OCI-LY7 (cell line): ENCODE data around the gene WNT6. TPM values are rescaled to one million over a fixed set of nuclear protein-coding genes. Genes with fewer than 3 reads are reported as not detected.

Experiments
- BruUV-seq: library from RNA; stranded (reverse); fragments of 400-500 nt; replicated peaks from 2 replicates; lab custom pipeline; 2021; lab: Mats Ljungman, UMichigan
- CTCF ChIA-PET: fragments of 300-600 bp; sonication (Branson Sonifier 250); formaldehyde crosslinking; loops from one replicate; lab custom pipeline; 2022; ENCODE audit warnings: antibody characterized with exemption; ENCODE audit not compliant: unreplicated experiment; lab: Charles Lee
- POLR2A ChIA-PET: fragments of 300-600 bp; sonication (Branson Sonifier 250); formaldehyde crosslinking; loops from one replicate; lab custom pipeline; 2022; ENCODE audit warnings: antibody characterized with exemption; lab: Charles Lee
- DNase-seq: peaks from one replicate; pipeline ENCODE4 v3.0.0-alpha.2; 2015; ENCODE audit warnings: low spot score
- H2AFZ ChIP-seq: fragments of 200-600 bp; sonication (generic), shearing (Covaris generic); 2 replicates; pipeline ENCODE4 v1.6.1; 2014; ENCODE audit warnings: mild to moderate bottlenecking, antibody characterized with exemption, low read length, moderate library complexity
- H3K27ac ChIP-seq: fragments of 200-600 bp; sonication (generic); 2 replicates; pipeline ENCODE4 v1.5.1; 2014; ENCODE audit warnings: mixed run types, low read depth, mild to moderate bottlenecking, moderate library complexity, low read length, inconsistent platforms; ENCODE audit not compliant: poor library complexity, severe bottlenecking
- H3K36me3 ChIP-seq: fragments of 200-600 bp; sonication (generic); 2 replicates; pipeline ENCODE4 v1.6.1; 2014; ENCODE audit warnings: mild to moderate bottlenecking, antibody characterized with exemption, low read length, moderate library complexity, mixed read lengths; ENCODE audit not compliant: insufficient read depth
- H3K4me1 ChIP-seq: fragments of 200-600 bp; sonication (generic); 2 replicates; pipeline ENCODE4 v1.5.1; 2014; ENCODE audit warnings: mild to moderate bottlenecking, low read length; ENCODE audit not compliant: insufficient read depth, poor library complexity, severe bottlenecking
- H3K4me2 ChIP-seq: fragments of 200-600 bp; sonication (generic); 2 replicates; pipeline ENCODE4 v1.6.1; 2014; ENCODE audit warnings: mild to moderate bottlenecking, low read length
- H3K4me3 ChIP-seq: fragments of 200-600 bp; sonication (generic); 2 replicates; pipeline ENCODE4 v1.5.1; 2014; ENCODE audit warnings: mild to moderate bottlenecking, low read depth, low read length; ENCODE audit not compliant: poor library complexity, severe bottlenecking
- H3K79me2 ChIP-seq: fragments of 200-600 bp; sonication (generic); 2 replicates; pipeline ENCODE4 v1.6.1; 2016; ENCODE audit warnings: low read depth, mild to moderate bottlenecking, low read length, moderate library complexity, mixed read lengths; ENCODE audit not compliant: insufficient read depth
- H3K9me2 ChIP-seq: fragments of 200-600 bp; sonication (generic); 2 replicates; pipeline ENCODE4 v1.6.1; 2016; ENCODE audit warnings: mild to moderate bottlenecking, low read length, mixed read lengths; ENCODE audit not compliant: insufficient read depth
- H3K9me3 ChIP-seq: fragments of 200-600 bp; sonication (generic); 2 replicates; pipeline ENCODE4 v1.6.1; 2014; ENCODE audit warnings: mild to moderate bottlenecking, mixed run types, low read length, mixed read lengths
- H4K20me1 ChIP-seq: fragments of 200-600 bp; sonication (generic); 2 replicates; pipeline ENCODE4 v1.6.1; 2014; ENCODE audit warnings: mild to moderate bottlenecking, antibody characterized with exemption, low read length, moderate library complexity, mixed read lengths; ENCODE audit not compliant: insufficient read depth
- CTCF ChIP-seq: fragments of 200-600 bp; sonication (generic); conservative IDR thresholded peaks from 2 replicates; pipeline ENCODE4 v1.5.1; 2014; ENCODE audit warnings: mild to moderate bottlenecking, antibody characterized with exemption, low read length, moderate library complexity, mixed read lengths
- EZH2phosphoT487 ChIP-seq: fragments of 200-600 bp; sonication (generic); IDR thresholded peaks from 2 replicates; pipeline ENCODE4 v1.6.1; 2018; ENCODE audit warnings: low read depth, borderline replicate concordance, mild to moderate bottlenecking, mixed run types, antibody characterized with exemption, low read length, moderate library complexity, mixed read lengths
- intact Hi-C: fragments of 100-400 bp; cut with micrococcal nuclease; formaldehyde crosslinking; loops from one replicate; pipeline ENCODE4 v1.10.0; 2022; ENCODE audit not compliant: unreplicated experiment
- total RNA-seq, 2 experiments: library from RNA; depleted of rRNA in 1 of 2; stranded (reverse); fragments of >200 nt in 1 of 2; shearing (Covaris generic) in 1 of 2; gene quantifications; 2 replicates each; pipeline ENCODE4 v1.2.3, GENCODE V29; 2014 to 2022

Gene WNT6
- total RNA-seq, 2 experiments from 2014 or later, result 0.74 TPM; not detected in 1

DNA sequence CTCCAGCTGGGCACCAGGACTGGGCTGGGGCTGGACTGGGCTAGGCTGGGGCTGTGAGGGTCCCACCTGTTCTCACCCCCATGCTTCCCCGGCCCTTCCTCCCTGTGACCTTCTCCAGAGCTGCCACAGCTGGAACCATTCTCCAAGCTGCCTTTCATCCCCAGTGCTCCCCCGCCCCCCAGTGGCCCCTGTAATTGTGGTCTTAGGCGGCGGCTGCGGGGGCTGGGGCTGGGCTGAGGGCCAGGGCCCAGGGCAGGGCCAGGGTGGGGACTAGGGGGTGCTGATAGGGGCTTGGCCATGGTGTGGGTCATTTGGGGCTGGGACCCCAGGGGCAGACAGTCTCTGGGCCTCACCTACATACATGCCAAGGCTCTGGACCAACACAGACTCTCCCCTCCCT is 18.3 kb downstream of the WNT6 start:
- POLR2A ChIA-PET, result interaction anchor here (0.7 to 6.2 kb wide), 4 partner anchors 9 to 288 kb away, joined by 3 to 86 read pairs (median 18); no protein-coding TSS in a partner anchor
- no peak for DNase-seq
- BruUV-seq, result no TSS peak
- CTCF ChIA-PET, result interaction anchor here (0.5 to 5.5 kb wide), 5 partner anchors 9 to 619 kb away, joined by 3 to 107 read pairs (median 17); no protein-coding TSS in a partner anchor
- Histone ChIP-seq H2AFZ (peak overlapping the region; percentile 66; the same call in 1 of the 2 replicates), H3K4me2 (peak overlapping the region; percentile 88), H3K9me2 (no peaks in the 10 kb centered on the region), H3K9me3 (no peaks in the 10 kb centered on the region), H3K27ac (peak overlapping the region; percentile 21), H3K4me1 (peaks cover 64% of the 10 kb centered on the region), H3K36me3 (no peaks in the 10 kb centered on the region), H3K4me3 (no peak overlapping the region), H4K20me1 (no peaks in the 10 kb centered on the region), H3K79me2 (no peaks in the 10 kb centered on the region)
- TF ChIP-seq CTCF (no peak), EZH2phosphoT487 (no peak)
- intact Hi-C loops, result loop anchor here (2.0 kb wide), 2 partner anchors 25 to 103 kb away; no protein-coding TSS in a partner anchor

GRCh38 chr2:218878486-218878885 is 18.9 kb downstream of the WNT6 start:
- H3K4me3 ChIP-seq, result no peak overlapping the region
- ChIA-PET CTCF (interaction anchor here (0.5 to 5.5 kb wide), 3 partner anchors 14 to 417 kb away, joined by 3 to 107 read pairs (median 29); no protein-coding TSS in a partner anchor), POLR2A (interaction anchor here (2.6 to 6.2 kb wide), 3 partner anchors 9 to 19 kb away, joined by 13 to 86 read pairs (median 24); no protein-coding TSS in a partner anchor)
- DNase-seq, result no peak
- H2AFZ ChIP-seq, result no peak overlapping the region
- peak overlapping the region; percentile 88 for H3K4me2 ChIP-seq
- no peak overlapping the region for H3K27ac ChIP-seq
- no peaks in the 10 kb centered on the region for H3K36me3 ChIP-seq
- H3K4me1 ChIP-seq, result peaks cover 68% of the 10 kb centered on the region
- BruUV-seq, result no TSS peak
- intact Hi-C loops, result no loop called here
- no peaks in the 10 kb centered on the region for H4K20me1 ChIP-seq
- H3K9me3 ChIP-seq, result no peaks in the 10 kb centered on the region
- no peaks in the 10 kb centered on the region for H3K9me2 ChIP-seq
- TF ChIP-seq CTCF (no peak), EZH2phosphoT487 (no peak)
- H3K79me2 ChIP-seq, result no peaks in the 10 kb centered on the region
